ENCODE results near the gene FBF1. TPM values are rescaled to one million over a fixed set of nuclear protein-coding genes. Genes with fewer than 3 reads are reported as not detected.
A peak's percentile ranks its signal among the peaks of the same experiment; 100 is the strongest.

Gene FBF1
- total and polyA plus RNA-seq, 9 of the 15 experiments (the other 6 are each of a cell fraction or from before 2014, with no cell fraction given), result 0.46 to 14.9 (median 7.5) TPM

DNA sequence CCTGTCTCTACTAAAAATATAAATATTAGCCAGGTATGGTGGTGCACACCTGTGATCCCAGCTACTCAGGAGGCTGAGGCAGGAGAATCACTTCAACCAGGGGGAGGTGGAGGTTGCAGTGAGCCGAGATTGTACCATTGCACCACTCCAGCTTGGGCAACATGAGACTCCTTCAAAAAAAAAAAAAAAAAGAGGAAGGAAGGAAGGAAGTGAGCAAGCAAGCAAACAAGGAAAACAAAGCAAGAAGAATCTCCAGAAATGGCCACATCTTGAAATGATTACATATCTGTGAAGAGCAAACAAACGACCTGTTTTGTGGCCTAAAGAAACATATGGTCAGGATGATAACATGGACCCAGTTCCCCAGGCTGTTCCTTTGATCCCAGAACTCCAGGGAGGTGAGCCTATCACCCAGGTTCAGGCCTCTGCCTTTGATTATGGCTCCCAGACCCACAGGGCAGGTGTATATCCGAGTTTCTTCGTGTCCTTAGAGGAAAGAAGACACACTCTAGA lies 29.2 kb upstream of the FBF1 start (continued):
- TF ChIP-seq FOXM1 (IDR thresholded peaks at IDR 0.05; ENCODE audit: low read depth), result peak; percentile 91
- no peak for TF ChIP-seq FOXM1 (CRISPR knock-in tag; IDR thresholded peaks at IDR 0.05; ENCODE audit: low read depth)
- TF ChIP-seq TEAD1 (CRISPR knock-in tag; IDR thresholded peaks at IDR 0.05), result peak in 1 of 2 experiments; percentile 36; a peak in 1 of 4 replicates
- peak; percentile 82 for TF ChIP-seq SMAD4 (CRISPR knock-in tag; conservative IDR thresholded peaks at IDR 0.05)
- TF ChIP-seq, protein P1, sequence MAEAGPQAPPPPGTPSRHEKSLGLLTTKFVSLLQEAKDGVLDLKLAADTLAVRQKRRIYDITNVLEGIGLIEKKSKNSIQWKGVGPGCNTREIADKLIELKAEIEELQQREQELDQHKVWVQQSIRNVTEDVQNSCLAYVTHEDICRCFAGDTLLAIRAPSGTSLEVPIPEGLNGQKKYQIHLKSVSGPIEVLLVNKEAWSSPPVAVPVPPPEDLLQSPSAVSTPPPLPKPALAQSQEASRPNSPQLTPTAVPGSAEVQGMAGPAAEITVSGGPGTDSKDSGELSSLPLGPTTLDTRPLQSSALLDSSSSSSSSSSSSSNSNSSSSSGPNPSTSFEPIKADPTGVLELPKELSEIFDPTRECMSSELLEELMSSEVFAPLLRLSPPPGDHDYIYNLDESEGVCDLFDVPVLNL (CRISPR knock-in tag; IDR thresholded peaks at IDR 0.05; ENCODE audit: low read depth), result no peak
- no peak for TF ChIP-seq NCOA6 (IDR thresholded peaks at IDR 0.05)
- TF ChIP-seq ARNT (IDR thresholded peaks at IDR 0.05), result peak; percentile 64 to 77; a peak in 3 of 4 replicates
- no peak for TF ChIP-seq NR2C2 (CRISPR knock-in tag; IDR thresholded peaks at IDR 0.05)
- peak; percentile 72 for TF ChIP-seq NR2C2 (tag; IDR thresholded peaks at IDR 0.05)
- TF ChIP-seq, protein P2, sequence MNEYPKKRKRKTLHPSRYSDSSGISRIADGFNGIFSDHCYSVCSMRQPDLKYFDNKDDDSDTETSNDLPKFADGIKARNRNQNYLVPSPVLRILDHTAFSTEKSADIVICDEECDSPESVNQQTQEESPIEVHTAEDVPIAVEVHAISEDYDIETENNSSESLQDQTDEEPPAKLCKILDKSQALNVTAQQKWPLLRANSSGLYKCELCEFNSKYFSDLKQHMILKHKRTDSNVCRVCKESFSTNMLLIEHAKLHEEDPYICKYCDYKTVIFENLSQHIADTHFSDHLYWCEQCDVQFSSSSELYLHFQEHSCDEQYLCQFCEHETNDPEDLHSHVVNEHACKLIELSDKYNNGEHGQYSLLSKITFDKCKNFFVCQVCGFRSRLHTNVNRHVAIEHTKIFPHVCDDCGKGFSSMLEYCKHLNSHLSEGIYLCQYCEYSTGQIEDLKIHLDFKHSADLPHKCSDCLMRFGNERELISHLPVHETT (CRISPR knock-in tag; conservative IDR thresholded peaks at IDR 0.05 in 1 of 2, IDR thresholded peaks at IDR 0.05 in 1 of 2), result peak in 1 of 2 experiments; percentile 68; a peak in 1 of 4 replicates
- TF ChIP-seq ETV5 (CRISPR knock-in tag; IDR thresholded peaks at IDR 0.05; ENCODE audit: low read depth), result peak; percentile 24; the same call in 1 of the 2 replicates
- no peak for TF ChIP-seq FOS (IDR thresholded peaks at IDR 0.05; ENCODE audit: extremely low read depth, insufficient read length)
- peak; percentile 30; the same call in 1 of the 2 replicates for TF ChIP-seq ZNF197 (CRISPR knock-in tag; IDR thresholded peaks at IDR 0.05; ENCODE audit: low read depth)
- peak; percentile 100 for TF ChIP-seq HDAC2 (IDR thresholded peaks at IDR 0.05)
- TF ChIP-seq, protein P3, sequence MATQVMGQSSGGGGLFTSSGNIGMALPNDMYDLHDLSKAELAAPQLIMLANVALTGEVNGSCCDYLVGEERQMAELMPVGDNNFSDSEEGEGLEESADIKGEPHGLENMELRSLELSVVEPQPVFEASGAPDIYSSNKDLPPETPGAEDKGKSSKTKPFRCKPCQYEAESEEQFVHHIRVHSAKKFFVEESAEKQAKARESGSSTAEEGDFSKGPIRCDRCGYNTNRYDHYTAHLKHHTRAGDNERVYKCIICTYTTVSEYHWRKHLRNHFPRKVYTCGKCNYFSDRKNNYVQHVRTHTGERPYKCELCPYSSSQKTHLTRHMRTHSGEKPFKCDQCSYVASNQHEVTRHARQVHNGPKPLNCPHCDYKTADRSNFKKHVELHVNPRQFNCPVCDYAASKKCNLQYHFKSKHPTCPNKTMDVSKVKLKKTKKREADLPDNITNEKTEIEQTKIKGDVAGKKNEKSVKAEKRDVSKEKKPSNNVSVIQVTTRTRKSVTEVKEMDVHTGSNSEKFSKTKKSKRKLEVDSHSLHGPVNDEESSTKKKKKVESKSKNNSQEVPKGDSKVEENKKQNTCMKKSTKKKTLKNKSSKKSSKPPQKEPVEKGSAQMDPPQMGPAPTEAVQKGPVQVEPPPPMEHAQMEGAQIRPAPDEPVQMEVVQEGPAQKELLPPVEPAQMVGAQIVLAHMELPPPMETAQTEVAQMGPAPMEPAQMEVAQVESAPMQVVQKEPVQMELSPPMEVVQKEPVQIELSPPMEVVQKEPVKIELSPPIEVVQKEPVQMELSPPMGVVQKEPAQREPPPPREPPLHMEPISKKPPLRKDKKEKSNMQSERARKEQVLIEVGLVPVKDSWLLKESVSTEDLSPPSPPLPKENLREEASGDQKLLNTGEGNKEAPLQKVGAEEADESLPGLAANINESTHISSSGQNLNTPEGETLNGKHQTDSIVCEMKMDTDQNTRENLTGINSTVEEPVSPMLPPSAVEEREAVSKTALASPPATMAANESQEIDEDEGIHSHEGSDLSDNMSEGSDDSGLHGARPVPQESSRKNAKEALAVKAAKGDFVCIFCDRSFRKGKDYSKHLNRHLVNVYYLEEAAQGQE (IDR thresholded peaks at IDR 0.05; ENCODE audit: borderline replicate concordance), result no peak
- TF ChIP-seq, protein P3 (CRISPR knock-in tag; IDR thresholded peaks at IDR 0.05; ENCODE audit: low read depth), result no peak
- peak; percentile 97 for TF ChIP-seq TAL1 (IDR thresholded peaks at IDR 0.05)
- TF ChIP-seq, protein P4, sequence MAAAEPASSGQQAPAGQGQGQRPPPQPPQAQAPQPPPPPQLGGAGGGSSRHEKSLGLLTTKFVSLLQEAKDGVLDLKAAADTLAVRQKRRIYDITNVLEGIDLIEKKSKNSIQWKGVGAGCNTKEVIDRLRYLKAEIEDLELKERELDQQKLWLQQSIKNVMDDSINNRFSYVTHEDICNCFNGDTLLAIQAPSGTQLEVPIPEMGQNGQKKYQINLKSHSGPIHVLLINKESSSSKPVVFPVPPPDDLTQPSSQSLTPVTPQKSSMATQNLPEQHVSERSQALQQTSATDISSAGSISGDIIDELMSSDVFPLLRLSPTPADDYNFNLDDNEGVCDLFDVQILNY (CRISPR knock-in tag; IDR thresholded peaks at IDR 0.05), result no peak
